NCI-H2227 treated with DMSO at 0.1 percent for 48 hours (cell line): ENCODE data around the gene SNAPC2.
"Not testable (repeated sequence)": the region's sequence is repeated elsewhere in the genome, so short reads cannot be mapped to it uniquely, and the experiment has no call there.

Experiments
- DNase-seq: peaks from one replicate; lab custom pipeline; 2025; lab: John Stamatoyannopoulos, UW

SNAPC2 gene

DNA sequence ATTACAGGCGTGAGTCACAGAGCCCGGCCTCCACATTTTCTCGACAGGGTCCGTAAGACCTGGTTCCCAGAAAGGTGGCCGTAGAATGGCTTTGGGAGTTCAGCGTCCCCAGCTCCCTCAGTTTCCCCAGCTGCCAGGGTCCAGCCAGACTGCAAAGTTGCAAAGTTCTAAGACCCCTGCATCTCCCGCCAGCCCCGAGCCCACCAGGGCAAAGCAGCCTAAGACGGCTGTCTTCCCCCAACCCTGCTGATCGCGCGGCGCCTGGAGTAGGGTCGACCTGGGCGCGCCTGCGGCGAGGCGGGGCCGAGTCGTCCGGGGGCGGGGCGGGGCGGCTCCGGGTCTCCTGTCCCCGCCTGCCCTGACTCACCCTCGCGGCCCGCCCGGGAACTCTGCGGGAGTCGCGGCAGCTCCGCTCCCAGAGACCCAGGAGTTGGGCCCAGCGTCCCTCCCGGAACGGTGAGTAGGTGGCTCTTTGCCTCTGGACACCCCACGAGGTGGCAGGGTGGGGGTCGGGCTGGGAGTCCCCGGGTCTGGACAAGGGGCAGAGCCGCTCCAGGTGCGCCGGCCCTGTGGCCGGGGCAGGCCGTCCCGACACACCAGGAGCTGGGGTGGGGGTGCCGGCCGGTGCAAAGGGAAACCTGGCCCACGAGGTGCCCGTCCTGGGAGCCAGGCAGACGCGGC, 31.9 kb upstream of the SNAPC2 start, which contains the start of gene LRRC8E:
LRRC8E (plus strand) TSS at position 366 of the 681 bp plus-strand sequence. CDS start 7,094 bp downstream, outside the sequence.
- no peak for DNase-seq

DNA sequence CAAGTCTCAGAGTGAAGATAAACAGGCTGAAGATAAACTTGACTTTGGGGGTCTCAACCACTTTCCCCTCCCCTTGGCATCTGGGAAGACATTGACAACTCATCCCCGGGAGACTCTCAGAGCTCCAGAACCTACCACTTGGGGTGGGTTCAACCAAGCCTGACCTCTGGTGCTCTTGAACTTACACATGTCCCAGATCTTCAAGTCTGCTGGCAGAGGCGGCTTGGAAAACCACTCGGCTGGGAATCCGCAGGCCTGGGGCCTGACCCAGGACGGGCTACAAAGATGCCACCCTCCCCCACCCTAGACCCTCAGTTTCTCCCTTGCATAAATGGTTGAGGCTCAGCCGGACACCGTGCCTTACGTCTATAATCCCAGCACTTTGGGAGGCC, 31.3 kb upstream of the SNAPC2 start:
- DNase-seq: no peak

DNA sequence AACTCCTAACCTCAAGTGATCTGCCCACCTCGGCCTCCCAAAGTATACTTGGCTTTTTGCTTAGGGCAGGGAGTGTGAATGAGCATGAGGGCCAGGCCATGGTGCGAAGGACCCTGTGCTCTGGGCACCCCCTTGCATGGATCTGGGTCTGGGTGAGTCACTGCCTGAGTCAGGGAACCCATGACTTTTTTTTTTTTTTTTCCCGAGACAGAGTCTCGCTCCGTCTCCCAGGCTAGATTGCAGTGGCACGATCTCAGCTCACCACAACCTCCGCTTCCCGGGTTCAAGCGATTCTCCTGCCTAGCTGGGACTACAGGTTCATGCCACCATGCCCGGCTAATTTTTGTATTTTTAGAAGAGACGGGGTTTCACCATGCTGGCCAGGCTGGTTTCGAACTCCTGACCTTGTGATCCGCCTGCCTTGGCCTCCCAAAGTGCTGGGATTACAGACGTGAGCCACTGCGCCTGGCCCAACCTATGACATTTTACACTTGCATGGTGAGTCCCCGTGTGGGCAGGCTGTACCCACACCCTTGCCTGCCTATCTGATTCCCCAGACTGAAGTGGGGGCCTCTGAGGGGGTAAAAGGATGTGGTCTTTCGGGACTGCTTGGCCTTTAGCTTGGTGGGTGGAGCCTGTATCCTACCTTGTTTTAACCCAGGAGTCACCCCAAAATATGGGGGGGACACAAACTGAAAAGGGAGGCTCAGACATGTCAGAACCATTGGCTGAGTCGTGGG, 26.6 kb upstream of the SNAPC2 start:
- not testable (repeated sequence) for DNase-seq

DNA sequence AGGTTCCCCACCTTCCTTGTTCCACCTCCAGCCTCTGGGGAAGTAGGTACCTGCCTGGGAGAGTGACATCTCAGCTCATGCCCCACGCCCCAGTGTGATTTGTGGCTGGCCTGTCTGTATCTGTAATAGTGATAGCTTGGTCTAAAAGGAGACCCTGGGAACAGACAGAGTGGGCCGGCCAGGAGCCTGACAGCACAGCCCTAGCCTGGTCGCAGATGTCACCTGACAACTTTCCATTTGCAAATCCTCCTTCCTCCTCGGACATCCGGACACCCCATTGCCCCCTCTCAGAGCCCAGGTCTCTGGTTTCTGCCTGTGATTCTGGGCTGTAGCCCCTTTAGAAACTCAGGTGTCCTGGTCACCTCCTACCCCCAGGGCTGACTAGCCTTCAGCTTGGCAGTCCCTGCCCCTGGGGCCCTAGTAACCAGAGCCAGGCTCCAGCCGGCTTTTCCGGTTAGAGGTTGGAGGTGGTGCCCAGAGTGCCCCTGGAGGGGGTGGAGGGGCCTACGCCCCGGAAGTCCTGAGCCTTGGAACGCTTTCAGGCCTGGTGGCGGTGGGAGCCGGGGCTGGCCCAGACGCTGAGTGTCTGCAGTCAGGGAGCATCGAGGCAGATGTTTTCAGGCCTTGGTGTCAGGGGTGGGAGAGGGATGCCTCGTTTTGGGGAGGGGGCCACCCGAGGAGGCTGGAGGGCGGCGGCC, 25.4 kb upstream of the SNAPC2 start:
- DNase-seq: no peak

DNA sequence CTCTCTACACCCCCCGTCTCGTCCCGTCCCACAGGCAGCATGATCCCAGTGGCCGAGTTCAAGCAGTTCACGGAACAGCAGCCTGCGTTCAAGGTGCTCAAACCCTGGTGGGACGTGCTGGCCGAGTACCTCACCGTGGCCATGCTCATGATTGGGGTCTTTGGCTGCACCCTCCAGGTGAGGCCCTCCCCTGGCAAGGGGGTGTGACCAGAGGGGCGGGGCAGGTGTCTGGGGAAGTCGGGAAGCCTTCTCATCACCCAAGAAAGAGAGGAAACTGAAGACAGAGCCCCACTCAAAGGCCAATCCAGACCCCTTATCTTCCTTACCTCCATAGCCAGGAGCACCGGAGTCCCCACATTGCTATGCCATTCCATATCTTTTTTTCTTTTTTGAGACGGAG, 24.6 kb upstream of the SNAPC2 start:
- no peak for DNase-seq

DNA sequence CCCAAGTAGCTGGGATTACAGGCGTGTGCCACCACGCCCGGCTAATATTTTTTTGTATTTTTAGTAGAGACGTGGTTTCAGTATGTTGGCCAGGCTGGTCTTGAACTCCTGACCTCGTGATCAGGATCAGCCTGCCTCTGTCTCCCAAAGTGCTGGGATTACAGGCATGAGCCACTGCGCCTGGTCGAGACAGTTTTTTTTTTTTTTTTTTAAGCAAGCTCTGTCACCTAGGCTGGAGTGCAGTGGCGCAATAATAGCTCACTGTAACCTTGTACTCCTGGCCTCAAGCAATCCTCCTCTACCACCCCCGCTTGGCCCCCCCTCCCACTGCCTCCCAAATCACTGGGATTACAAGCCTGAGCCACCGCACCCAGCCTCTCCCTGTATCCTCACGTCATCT, 22.8 kb upstream of the SNAPC2 start:
- DNase-seq: no peak

DNA sequence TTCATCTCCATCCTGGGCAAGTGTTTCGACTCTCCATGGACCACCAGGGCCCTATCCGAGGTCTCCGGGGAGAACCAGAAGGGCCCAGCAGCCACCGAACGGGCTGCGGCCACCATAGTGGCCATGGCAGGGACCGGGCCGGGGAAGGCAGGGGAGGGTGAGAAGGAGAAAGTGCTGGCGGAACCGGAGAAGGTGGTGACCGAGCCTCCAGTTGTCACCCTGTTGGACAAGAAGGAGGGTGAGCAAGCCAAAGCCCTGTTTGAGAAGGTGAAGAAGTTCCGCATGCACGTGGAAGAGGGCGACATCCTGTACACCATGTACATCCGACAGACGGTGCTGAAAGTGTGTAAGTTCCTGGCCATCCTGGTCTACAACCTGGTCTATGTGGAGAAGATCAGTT, 21.2 kb upstream of the SNAPC2 start:
- DNase-seq: no peak

DNA sequence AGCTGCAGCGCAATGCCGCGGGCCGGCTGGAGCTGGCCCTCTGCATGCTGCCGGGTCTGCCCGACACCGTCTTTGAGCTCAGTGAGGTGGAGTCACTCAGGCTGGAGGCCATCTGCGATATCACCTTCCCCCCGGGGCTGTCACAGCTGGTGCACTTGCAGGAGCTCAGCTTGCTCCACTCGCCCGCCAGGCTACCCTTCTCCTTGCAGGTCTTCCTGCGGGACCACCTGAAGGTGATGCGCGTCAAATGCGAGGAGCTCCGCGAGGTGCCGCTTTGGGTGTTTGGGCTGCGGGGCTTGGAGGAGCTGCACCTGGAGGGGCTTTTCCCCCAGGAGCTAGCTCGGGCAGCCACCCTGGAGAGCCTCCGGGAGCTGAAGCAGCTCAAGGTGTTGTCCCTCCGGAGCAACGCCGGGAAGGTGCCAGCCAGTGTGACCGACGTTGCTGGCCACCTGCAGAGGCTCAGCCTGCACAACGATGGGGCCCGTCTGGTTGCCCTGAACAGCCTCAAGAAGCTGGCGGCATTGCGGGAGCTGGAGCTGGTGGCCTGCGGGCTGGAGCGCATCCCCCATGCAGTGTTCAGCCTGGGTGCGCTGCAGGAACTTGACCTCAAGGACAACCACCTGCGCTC, 20.3 kb upstream of the SNAPC2 start:
- no peak for DNase-seq

DNA sequence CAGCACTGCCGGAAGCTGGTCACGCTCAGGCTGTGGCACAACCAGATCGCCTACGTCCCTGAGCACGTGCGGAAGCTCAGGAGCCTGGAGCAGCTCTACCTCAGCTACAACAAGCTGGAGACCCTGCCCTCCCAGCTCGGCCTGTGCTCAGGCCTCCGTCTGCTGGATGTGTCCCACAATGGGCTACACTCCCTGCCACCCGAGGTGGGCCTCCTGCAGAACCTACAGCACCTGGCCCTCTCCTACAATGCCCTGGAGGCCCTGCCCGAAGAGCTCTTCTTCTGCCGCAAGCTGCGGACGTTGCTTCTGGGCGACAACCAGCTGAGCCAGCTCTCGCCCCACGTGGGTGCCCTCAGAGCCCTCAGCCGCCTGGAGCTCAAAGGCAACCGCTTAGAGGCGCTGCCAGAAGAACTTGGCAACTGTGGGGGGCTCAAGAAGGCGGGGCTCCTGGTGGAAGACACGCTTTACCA, 19.7 kb upstream of the SNAPC2 start:
- DNase-seq: no peak

DNA sequence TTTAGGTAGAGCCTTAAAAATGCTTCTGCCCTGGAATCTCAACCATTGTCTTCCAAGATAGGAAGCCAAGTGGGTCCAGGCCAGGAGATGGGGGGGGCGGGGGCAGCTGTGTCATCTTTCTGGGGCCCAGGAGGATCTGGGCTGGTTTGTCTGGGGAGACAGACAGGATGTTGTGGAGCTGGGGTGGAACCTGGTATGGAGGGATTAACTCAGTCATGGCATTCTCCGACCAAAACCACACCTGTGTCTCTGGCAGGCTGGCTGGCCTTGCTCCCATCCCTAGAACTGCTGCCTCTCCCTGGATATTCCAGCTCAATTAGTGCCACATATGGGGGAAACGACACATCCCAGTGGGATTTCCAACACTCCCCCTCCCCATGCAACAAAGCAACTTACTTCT, 19.2 kb upstream of the SNAPC2 start:
- DNase-seq: no peak

DNA sequence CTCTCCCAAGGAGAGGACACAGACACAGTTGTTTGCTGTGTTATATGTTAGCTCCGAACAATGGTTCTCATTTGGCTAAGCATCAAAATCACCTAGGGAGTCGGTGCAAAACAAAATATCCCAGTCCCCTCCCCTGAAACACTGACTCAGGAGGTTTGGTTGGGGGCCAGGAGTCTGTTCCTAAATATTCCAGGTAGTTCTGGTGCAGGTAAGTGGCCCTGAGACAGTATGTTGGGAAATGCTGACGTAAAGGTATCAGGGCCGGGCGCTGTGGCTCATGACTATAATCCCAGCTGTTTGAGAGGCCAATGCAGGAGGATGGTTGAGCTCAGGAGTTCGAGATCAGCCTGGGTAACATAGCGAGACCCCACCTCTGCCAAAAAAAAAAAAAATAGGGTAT, 18.8 kb upstream of the SNAPC2 start:
- no peak for DNase-seq

DNA sequence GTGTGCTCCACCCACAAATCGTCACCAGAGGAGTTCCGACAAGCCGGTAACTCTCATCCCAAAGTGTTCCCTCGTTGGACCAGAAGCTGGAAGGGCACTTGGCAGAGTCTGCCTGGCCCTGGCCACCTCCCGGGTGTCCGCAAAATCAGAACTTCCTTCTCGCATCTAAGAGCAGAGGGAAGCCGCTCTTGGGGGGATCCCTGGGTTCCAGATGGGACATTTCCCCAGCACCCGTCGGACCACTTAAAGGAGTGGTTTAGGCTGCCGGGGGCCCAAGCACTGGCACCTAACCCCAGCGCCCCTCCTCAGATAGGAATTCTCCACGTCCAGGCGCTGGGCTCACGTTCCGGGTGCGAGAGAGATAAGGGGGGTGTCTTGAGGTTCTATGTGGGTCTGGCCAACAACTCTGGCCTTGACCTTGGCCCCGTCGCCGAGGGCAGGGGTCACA, 17.3 kb upstream of the SNAPC2 start:
- no peak for DNase-seq

DNA sequence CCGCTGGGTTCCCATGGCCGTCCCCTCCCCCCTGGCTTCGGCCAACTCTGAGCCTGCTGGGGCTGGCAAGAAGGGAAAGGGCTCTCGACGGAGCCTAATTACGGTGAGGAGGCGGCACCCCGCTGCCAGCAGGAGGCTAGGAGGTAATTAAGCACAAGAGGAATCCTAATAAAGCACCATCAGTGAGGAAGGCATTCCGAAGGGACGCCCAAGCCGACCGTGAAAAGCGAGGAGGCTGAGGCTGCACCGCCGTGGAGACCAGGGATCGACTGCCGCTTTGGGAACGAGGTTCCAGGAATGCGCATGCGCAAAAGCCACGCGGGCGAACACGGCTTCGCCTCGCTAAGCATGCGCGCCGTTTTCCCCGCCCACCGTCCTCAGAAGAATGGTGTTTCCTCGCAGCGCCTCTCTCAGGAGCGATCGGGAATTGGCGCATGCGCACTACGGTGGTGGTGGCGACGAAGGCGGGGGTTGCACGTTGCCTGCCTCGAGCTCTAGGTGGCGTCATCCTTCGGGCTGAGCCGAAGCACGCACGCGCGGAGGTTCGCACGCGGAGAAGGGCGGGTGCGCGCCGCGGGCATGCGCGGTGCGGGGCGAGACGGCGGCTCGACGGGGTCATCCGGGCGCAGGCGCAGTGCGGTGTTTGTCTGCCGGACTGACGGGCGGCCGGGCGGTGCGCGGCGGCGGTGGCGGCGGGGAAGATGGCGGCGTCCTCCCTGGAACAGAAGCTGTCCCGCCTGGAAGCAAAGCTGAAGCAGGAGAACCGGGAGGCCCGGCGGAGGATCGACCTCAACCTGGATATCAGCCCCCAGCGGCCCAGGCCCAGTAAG, 16.7 kb upstream of the SNAPC2 start, which contains the start of gene MAP2K7:
MAP2K7 (plus strand) TSS at position 634 of the 830 bp plus-strand sequence; CDS start at position 702, 68 bp downstream.
- DNase-seq: peak; percentile 98

DNA sequence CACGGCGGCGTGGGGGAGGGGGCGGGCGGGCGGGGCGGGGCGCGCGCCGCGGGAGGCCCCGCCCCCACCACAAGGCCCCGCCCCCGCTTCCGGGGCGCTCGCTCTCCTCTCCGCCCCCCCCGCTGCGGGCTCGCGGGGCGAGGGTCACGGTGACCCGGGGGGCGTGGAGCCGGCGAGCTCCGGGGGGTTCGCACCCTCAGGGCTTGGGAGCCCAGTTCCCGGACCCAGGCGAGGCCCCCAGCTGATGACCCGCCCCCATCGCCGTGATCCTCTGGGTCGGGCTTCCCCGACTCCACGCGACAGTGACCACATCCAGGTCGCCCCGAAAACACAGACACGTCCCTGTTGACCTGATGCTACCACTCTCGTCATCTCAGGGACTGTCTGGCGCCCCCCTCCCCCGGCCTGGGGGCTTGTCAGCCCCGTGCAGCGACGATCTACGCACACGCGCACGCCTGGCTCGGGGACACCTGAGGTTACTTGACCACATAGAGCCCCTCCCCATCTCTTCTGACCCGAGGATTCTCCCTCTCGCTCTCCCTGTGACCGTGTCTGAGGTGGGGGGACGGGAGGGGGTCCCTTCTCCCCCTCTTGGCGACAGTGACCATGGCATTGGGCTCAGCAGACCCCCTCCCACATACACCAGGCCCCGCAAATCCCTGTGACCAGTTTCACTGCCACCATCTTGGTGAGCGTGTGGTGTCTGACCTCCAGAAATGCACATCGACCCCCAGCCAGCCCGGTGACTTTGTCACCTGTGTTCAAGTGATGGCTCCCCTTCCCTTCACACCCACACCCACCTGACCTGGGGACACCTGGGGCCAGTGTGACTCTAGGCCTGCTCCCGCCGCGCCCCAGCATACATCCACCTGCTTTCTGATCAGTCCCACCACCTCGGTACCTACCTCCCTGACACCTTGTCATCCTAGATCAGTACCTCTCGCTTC, 15.8 kb upstream of the SNAPC2 start:
- DNase-seq: no peak

DNA sequence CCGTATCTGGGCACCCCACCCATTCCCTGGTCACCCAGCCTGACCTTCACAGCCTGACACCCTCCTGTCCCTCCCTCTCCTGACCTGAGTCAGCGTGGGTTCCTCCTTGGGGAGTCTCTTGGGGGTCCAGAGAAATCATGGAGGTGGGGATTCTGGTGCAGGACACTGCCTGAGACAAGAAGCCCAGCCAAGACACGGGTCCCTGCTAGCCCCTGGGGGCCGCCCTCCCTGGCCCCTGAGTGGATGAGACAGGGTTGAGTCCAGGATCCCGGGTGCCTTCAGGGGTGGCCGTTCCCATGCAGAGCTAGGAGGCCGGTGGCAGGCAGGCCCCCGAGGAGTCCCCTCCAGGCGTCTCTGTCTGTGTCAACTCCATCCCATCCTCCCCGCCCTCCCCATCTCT, 14.9 kb upstream of the SNAPC2 start:
- no peak for DNase-seq

DNA sequence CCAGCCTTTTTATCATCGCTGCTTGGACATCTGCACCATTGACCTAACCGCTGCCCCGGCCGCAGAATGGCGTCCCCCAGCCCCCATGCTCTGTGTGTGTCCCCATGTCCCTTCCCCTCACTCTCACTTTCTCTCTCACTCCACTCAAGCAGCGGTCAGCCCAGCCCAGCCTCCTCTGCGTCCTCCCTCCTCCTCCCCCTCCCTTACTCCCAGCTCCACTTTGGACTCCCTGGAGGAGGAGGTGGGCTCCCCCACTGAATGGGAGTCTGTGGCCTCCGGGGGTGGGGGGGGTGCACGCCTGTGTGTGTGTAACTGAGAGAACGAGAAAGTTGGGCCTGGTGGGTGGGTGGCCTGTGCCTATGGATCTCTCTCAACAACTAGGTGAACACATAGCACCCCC, 14.3 kb upstream of the SNAPC2 start:
- no peak for DNase-seq

DNA sequence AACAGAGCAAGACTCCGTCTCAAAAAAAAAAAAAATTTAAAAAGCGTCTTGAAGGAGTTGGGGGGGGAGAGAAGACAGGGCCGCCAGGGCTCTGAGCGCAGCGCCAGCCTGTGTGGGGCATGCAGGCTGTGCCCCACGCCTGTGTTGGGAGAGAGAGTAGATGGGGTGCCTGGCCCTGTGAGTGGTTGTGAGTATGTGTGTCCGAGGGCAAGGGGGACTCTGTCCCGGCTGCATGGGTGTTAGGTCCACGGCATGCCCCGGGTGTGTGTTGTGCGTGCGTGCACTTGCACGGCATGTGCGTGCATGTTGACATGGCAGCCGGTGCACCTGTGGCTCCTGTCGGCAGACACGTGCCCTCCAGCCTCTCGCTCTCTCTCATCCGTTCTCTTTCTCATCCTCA, 13.0 kb upstream of the SNAPC2 start:
- DNase-seq: no peak

DNA sequence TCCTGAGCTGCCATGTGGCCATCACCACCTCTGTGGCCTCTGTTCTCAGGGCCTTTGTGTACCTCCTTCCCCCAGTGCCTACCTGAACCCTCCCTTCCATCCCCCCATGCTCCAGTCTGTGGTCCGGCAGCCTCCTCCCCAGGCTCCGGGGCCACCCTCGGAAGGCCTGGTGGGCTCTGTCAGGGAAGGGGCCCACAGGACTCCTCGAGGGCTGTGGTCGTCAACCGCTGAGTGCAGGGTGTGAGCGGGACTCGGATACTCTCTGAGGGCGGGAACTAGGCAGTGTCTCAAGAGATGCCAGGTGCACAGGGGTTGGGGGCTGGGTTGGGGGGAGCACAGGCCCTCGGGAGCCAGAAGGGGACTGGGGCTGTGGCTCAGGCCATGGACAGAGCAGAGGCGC, 12.6 kb upstream of the SNAPC2 start:
- DNase-seq: no peak

DNA sequence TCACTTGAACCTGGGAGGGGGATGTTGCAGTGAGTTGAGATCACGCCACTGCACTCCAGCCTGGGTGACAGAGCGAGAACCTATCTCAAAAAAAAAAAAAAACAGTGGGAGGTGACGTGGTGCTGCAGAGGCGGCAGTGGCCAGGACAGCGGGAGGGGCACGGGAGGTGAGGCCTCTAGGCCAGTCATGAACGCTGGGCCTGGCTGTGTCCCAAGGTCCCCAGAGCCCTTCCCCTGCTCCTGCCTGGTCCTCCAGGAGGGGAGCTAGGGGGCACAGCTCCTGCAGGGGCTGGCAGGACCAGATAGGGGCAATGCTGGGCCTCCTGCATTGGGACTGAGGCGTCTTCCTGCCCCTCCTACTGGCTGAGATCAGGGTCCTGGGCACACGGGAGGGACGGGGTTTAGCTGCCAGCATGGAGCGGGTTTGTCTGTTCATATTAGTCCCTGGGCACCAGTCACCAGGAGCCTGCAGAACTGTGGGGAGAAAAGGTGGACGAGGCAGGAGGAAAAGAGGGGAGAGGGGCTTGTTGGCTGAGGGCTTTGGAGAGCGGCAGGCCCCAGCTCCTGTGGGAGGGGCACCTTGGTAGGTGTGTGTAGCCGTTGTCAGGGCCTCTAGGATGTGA, 11.9 kb upstream of the SNAPC2 start:
- DNase-seq: no peak
